HG02610 (cell line): ENCODE data around the gene ZNF214.
"Not testable (repeated sequence)": the region's sequence is repeated elsewhere in the genome, so short reads cannot be mapped to it uniquely, and the experiment has no call there.

ENCODE experiments used
- ATAC-seq: cut with Tn5 transposase; IDR thresholded peaks from one replicate; pipeline ENCODE4 v1.9.1; 2021; ENCODE audit warnings: mild to moderate bottlenecking, moderate library complexity; ENCODE audit not compliant: unreplicated experiment

ZNF214 gene

GRCh38 chr11:6991227-6991626 lies 28.9 kb downstream of the ZNF214 start:
- no peak for ATAC-seq

DNA sequence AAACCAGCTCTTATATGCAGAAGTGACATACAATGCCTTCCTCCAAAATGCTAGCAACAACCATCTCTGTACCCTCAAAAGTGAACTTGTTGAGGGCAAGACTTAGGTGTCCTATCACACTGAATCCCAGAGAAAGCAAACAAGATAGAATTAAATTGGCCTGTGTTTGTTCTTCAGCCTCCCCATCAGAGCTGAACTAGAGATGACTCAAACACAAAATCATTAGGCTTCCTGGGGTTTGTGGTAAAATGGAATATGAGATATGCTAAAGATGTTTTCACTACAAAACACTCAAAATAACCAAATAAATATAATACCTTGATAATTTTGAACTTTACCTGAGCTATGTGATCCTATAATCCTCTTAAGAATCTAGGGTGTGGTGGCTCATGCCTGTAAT lies 31.6 kb downstream of the ZNF214 start:
- no peak for ATAC-seq

DNA sequence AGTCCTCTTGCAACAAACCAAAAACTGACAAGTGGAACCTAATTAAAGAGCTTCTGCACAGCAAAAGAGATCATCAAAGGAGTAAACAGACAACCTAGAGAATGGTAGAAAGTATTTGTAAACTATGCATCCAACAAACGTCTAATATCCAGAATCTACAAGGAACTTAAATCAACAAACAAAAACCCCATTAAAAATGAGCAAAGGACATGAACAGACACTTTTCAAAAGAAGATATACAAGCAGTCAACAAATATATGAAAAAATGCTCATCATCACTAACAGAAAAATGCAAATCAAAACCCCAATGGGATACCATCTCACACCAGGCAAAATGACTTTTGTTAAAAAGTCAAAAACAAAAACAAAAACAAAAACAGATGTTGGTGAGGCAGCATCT lies 33.7 kb downstream of the ZNF214 start:
- ATAC-seq = no peak

GRCh38 chr11:6979365-6979764 lies 40.8 kb downstream of the ZNF214 start:
- no peak for ATAC-seq

- not testable (repeated sequence) for ATAC-seq
Observed at GRCh38 chr11:6969854-6970253, 50.3 kb downstream of the ZNF214 start.

- ATAC-seq = no peak
Observed at GRCh38 chr11:6968816-6969215, 51.3 kb downstream of the ZNF214 start.

GRCh38 chr11:6962673-6963072 lies 57.5 kb downstream of the ZNF214 start:
- ATAC-seq = no peak

DNA sequence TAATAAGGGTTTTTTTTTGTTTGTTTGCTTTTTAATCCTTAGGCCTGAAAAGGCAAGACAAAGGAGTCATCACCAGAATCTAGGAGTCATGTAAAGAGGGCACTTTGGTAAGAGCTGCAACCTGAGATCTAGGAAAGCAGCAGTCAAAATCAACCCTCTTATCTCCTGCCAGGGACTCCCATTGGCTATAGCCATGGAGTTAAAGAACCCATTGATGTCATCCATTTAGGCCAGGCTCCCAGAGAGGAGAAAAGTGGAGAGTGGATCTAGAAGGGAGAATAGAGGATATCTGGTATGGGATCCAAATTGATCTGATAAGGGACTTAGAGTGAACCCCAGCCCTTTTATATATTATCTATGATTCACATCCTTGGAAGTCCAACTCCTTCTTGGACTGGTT lies 58.0 kb downstream of the ZNF214 start:
- no peak for ATAC-seq

- not testable (repeated sequence) for ATAC-seq
Observed at GRCh38 chr11:6954248-6954647, 65.9 kb downstream of the ZNF214 start.
